Inferior parietal cortex (tissue), 1 donor: ENCODE results near the gene CCDC12.
A peak's percentile ranks its signal among the peaks of the same experiment; 100 is the strongest.
"Not testable (repeated sequence)": the region's sequence is repeated elsewhere in the genome, so short reads cannot be mapped to it uniquely, and the experiment has no call there.

Experiments
- DNase-seq: peaks from one replicate; pipeline ENCODE4 v3.0.0-alpha.2; 2016; ENCODE audit errors: extremely low spot score

Gene CCDC12

DNA sequence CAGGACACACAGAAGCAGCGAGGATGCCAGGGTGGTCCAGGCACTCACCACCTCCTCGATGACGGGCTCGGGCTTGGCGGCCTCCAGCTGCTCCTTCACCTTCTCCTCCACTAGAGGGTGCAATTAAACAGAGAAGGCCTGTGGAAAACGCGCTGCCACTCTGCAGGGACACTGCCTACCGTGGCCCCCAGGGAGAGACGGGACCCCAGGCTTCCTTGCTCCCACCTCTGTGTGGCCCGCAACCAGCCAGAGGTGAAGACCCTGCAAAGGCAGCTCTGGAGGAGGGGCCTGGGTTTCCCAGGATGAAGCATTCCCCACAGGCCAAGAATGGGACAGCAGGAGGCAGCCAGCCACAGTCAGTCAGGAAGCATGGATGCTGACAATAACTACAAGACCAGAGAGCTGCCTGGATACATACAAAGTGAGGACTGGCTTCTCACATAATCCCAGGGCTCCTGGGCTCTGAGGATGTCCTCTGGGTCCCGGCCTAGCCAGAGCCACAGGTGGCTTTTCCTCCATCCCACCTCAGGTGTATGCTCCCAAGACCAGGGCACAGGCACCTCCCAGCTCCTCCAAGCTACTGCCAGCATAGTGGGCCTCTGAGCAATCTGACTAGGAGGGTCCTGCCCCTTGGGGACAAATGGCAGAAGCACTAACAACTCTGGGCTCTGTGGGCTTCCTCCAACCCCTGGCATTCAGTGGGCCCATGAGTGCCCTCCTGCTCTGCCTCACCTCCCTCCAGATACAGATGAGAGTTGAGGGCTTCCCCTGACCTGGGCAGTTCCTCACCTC lies 52.8 kb downstream of the CCDC12 start:
- DNase-seq = peak; percentile 47

- DNase-seq = no peak
These were observed 53.5 kb downstream of the CCDC12 start for GRCh38 chr3:46922871-46923558.

- no peak for DNase-seq
These were observed 54.1 kb downstream of the CCDC12 start for GRCh38 chr3:46922426-46922825.

GRCh38 chr3:46921871-46922271 lies 54.7 kb downstream of the CCDC12 start:
- no peak for DNase-seq

DNA sequence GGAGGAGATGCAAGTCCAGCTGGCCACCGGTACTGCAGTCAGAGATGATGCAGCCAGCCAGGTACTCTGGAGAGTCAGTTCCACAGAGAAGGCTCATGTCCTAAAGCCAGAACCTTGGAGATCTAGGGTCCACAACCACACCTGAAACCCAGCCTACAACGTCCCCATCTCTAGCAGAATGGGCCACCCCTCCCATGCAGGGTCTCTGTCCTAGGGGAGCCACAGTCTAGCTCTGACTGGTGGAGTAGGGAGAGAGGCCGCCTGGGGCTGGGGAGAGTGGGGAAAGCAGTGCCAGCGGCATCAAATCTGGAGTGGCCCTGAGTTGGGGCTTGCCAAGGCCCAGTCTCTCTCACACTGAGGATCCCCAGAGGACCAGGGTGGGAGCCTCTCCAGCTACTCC lies 55.5 kb downstream of the CCDC12 start:
- no peak for DNase-seq

DNA sequence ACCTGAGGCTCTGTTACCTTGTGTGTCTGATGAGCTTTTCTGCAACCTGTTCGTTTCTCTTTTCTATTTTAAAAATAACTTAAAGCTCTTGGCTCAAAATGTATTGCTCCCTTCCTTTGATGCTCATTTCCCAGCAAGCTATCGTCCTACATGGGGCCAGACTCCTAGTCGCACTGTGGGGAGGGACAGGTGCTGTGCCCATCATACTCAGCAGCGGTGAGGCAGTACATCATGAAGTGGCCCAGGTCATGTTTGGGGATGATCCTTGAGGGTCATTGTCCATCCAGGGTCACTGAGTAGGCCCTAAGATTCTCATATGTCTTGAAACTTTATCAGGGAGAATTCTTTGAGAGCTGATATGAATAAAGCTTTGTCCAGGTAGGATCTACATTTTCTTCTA lies 57.9 kb downstream of the CCDC12 start:
- no peak for DNase-seq

GRCh38 chr3:46918202-46918601 lies 58.3 kb downstream of the CCDC12 start:
- DNase-seq = no peak

- no peak for DNase-seq
These were observed 59.3 kb downstream of the CCDC12 start for GRCh38 chr3:46917257-46917656.

GRCh38 chr3:46916799-46917198 lies 59.7 kb downstream of the CCDC12 start:
- DNase-seq = no peak

DNA sequence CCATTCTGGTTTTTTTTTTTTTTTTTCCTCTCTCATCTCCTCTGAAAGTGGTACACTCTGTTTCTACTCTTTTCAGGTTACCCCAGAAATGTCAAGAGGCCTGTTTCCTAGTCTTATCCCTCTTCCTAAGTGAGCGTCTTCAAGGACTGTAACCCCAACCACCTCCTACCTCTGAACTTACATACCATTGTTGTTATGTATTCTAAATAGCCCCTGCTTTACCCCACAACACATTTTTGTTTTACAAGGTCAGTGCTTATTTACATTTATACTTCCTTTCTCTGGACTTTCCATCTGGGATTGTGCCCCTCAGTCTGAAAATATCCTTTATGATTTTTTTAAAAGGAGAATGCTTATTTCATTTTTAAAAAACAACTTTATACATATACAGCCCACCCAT lies 60.3 kb downstream of the CCDC12 start:
- DNase-seq = no peak

DNA sequence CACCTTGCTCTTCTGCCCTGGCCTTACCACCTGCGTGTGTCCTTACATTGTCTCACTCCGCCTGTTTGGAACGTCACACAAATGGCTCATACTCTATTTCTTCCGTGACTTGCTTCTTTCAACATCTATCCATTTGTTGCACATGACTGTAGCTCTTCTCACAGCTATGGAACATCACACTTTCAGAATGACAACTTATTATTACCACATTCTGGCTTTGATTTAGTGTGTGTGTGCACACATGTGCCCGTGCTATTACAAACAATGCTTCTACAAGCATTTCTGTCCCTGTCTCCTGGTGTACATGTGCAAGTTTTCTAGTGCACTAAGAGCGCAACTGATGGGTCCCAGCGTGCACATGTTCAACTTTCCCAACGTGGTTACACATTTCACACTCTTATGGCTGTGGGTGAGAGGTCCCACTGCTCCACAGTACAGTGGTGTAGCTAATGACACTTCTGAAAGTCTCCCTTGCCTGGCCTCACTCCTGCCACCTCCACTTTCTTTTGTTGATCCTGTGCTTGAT lies 61.2 kb downstream of the CCDC12 start:
- DNase-seq = no peak

DNA sequence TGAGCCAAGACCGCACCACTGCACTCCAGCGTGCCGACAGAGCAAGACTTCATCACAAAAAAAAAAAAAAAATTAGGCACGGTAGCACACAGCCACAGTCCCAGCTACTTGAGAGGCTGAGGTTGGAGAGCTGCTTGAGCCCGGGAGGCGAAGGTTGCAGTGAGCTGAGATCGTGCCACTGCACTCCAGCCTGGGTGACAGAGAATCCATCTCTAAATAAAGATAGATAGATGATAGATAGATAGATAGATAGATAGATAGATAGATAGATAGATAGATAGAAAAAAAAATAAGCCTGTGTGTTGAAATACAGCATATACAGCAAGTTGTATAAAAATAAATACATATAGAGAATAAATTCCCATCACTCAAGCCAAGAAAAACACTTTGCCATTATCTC lies 61.7 kb downstream of the CCDC12 start:
- no peak for DNase-seq

DNA sequence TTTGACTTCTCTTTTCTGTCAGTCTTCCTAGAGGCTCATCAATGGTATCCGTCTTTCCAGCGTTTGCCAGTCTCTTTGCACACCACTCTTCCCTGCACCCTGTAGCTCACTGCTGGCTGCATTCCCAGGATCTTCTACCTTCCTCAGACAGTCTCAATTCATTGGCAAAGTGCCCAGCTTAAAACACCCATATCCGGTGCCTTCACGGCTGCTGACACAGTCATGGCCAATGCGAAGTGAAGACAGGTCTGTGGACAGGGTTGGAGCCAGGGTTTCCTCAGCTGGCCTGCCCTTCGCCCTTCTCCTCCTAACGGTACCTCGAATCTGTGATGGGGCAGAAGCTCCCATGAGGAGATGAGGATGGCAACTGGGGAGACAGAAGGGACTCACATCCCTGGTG lies 62.9 kb downstream of the CCDC12 start:
- DNase-seq = no peak

- no peak for DNase-seq
These were observed 63.6 kb downstream of the CCDC12 start for GRCh38 chr3:46912986-46913385.

- DNase-seq = not testable (repeated sequence)
These were observed 65.6 kb downstream of the CCDC12 start for GRCh38 chr3:46910914-46911313.

DNA sequence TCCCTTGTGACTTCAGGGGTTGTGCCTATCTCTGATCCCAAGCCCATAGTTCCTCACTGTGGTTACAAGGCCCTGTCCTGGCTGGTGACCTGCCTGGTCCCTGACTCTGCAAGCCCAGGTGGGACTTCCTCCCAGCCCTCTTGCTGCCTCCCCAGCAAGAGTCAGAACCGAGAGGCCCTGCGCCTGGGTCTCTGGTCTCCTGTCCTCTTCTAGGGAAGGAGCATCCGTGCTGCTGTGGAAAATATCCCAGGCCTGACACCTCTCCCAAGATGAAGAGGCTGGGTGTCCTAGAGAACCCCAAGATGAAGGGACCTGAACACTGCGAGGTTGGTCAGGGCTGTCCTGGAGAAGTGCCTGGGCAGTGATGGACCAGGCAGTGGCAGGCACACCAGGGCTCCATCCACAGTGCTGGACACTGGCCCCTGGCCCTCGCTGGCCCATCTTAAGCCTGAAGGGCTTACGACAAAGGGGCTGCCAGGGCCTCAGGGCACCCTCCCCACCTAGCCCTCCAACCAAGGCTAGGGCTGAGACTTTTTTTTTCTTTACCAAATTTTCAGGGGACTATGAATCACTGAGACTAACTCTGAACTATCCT lies 66.3 kb downstream of the CCDC12 start:
- DNase-seq = no peak

DNA sequence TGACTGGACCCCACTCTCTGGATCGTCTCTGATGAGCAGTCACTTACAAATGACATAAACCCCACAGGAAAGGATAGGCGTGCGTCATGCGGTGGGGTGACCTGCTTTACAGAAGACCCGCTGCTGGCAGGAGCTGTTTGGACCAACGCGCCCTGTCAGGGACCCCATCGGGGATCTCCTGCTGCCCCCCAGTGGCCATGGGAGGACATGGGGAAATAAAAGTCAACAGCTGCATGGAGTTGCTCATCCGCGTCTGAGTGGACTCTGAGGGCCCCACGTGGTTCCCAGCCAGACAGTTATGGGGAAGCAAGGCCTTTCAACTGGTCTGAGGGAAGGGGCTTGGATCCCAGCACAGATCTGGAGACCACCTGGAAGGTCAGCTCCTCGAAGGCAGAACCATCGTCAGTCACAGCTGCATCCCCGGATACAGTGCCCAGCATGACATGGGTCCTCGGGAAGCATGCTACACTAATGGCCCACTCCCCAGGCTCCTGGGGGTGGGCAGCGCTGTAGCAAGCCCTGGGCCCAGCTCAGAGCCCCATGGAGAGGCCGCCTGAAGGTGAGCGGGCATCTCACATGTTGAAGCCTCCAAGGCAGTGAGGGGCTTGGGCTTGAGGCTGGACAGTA lies 66.9 kb downstream of the CCDC12 start:
- DNase-seq = peak; percentile 90

DNA sequence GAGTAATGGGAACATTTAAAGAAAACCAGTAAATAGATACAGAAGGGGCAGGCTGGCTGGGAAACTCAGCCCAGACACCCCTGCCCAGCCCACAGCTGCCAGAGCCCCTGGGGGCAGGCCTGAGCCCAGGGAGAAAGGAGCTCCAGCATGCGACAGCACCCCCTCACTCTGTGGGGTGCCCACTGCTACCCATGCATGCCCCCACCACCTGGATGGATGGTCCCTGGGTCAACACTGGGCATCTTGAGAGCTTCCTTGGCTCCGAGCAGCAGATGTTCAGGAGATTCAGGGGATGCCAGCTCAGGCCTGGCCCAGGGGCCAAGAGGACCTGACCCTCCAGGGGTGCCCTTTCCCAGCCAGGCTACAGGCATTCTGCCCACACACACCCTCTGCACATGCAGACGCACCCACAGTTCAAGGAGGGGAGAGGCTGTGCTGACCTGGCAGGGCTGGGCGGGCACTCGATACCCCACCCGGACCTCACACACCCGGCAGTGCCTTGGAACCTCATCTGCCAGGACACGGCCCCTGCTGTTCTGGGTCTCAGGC lies 67.5 kb downstream of the CCDC12 start:
- no peak for DNase-seq

GRCh38 chr3:46908294-46908985 lies 68.1 kb downstream of the CCDC12 start:
- no peak for DNase-seq

GRCh38 chr3:46907960-46908293 lies 68.6 kb downstream of the CCDC12 start:
- no peak for DNase-seq

GRCh38 chr3:46907271-46907670 lies 69.3 kb downstream of the CCDC12 start:
- DNase-seq = no peak
